ENCODE data around the gene LRIG3.
A peak's percentile ranks its signal among the peaks of the same experiment; 100 is the strongest.
"Not testable (repeated sequence)": the region's sequence is repeated elsewhere in the genome, so short reads cannot be mapped to it uniquely, and the experiment has no call there.

Gene LRIG3

GRCh38 chr12:58895053-58895452 lies 25.3 kb downstream of the LRIG3 start:
- no peak for DNase-seq

GRCh38 chr12:58894040-58894439 lies 26.3 kb downstream of the LRIG3 start:
- DNase-seq: no peak

GRCh38 chr12:58893495-58893894 lies 26.8 kb downstream of the LRIG3 start:
- no peak for DNase-seq

- DNase-seq: no peak
These were observed 30.7 kb downstream of the LRIG3 start for GRCh38 chr12:58889557-58889956.

- peak; percentile 65 for DNase-seq
These were observed 32.0 kb downstream of the LRIG3 start for GRCh38 chr12:58888131-58888783.

- no peak for DNase-seq
These were observed 33.2 kb downstream of the LRIG3 start for GRCh38 chr12:58887068-58887467.

GRCh38 chr12:58886474-58886873 lies 33.8 kb downstream of the LRIG3 start:
- DNase-seq: no peak

GRCh38 chr12:58884916-58885315 lies 35.4 kb downstream of the LRIG3 start:
- no peak for DNase-seq

GRCh38 chr12:58883576-58884334 lies 36.5 kb downstream of the LRIG3 start:
- DNase-seq: no peak

GRCh38 chr12:58882826-58883225 lies 37.5 kb downstream of the LRIG3 start:
- DNase-seq: no peak

- no peak for DNase-seq
These were observed 38.5 kb downstream of the LRIG3 start for GRCh38 chr12:58881816-58882215.

- no peak for DNase-seq
These were observed 39.7 kb downstream of the LRIG3 start for GRCh38 chr12:58880639-58881038.

GRCh38 chr12:58877243-58877743 lies 43.0 kb downstream of the LRIG3 start:
- DNase-seq: peak; percentile 77

GRCh38 chr12:58873496-58873895 lies 46.8 kb downstream of the LRIG3 start:
- no peak for DNase-seq

- DNase-seq: no peak
These were observed 48.7 kb downstream of the LRIG3 start for GRCh38 chr12:58871556-58871955.

GRCh38 chr12:58870595-58870994 lies 49.7 kb downstream of the LRIG3 start:
- DNase-seq: no peak

- no peak for DNase-seq
These were observed 59.5 kb downstream of the LRIG3 start for GRCh38 chr12:58860788-58861240.

GRCh38 chr12:58860056-58860787 lies 60.1 kb downstream of the LRIG3 start:
- DNase-seq: no peak

GRCh38 chr12:58858030-58858429 lies 62.3 kb downstream of the LRIG3 start:
- no peak for DNase-seq

- DNase-seq: peak; percentile 19
These were observed 63.1 kb downstream of the LRIG3 start for GRCh38 chr12:58857206-58857605.

GRCh38 chr12:58855630-58856029 lies 64.7 kb downstream of the LRIG3 start:
- not testable (repeated sequence) for DNase-seq

GRCh38 chr12:58850826-58851225 lies 69.5 kb downstream of the LRIG3 start:
- DNase-seq: no peak

GRCh38 chr12:58847901-58848600 lies 72.3 kb downstream of the LRIG3 start:
- DNase-seq: no peak

Data from NCI-H226 (cell line).